ENCODE results near the gene TNKS2. TPM values are rescaled to one million over a fixed set of nuclear protein-coding genes. Genes with fewer than 3 reads are reported as not detected.

The TNKS2 gene
- total and polyA plus RNA-seq, 2 of the 13 experiments (the other 11 are each of a cell fraction or from before 2014, with no cell fraction given): 15.2 to 19.4 TPM

- intact Hi-C loops (cut with micrococcal nuclease; ENCODE audit: unreplicated experiment): no loop called here
- in situ Hi-C loops (cut with HindIII; ENCODE audit: extremely low pct_ligation_motif_present, low pct_unique_long_range_greater_than_20kb): loop anchor here (5.0 kb wide), 1 partner anchor 150 kb away; no protein-coding TSS in a partner anchor
- no peak for DNase-seq (ENCODE audit: low spot score)
- Histone ChIP-seq H3K79me2 (ENCODE audit: insufficient read depth, low read length) (peaks cover 2% of the 10 kb centered on the region), H3K4me2 (ENCODE audit: low read depth, low read length) (peak overlapping the region; percentile 89; the same call in 1 of the 2 replicates), H3K9ac (ENCODE audit: insufficient read depth, low read depth, low read length) (no peak overlapping the region), H3K9me3 (ENCODE audit: low read length) (no peaks in the 10 kb centered on the region), H3K4me3 (replicated peaks in 1 of 3; ENCODE audit: insufficient read depth in 1 of 3, low read depth in 2 of 3, low read length in 3 of 3) (no peak overlapping the region), H2AFZ (ENCODE audit: low read length) (no peak overlapping the region), H3K4me1 (ENCODE audit: insufficient read depth, low read length) (peaks cover 46% of the 10 kb centered on the region), H4K20me1 (ENCODE audit: insufficient read depth, low read length) (no peaks in the 10 kb centered on the region), H3K27me3 (ENCODE audit: control insufficient read depth in 1 of 2, insufficient read depth in 2 of 2, low read length in 2 of 2) (no peaks in the 10 kb centered on the region; a peak in 1 of 5 replicates), H3K27ac (ENCODE audit: extremely low read length, insufficient read depth, low read length) (no peak overlapping the region), H3K36me3 (replicated peaks in 1 of 2; ENCODE audit: control insufficient read depth in 1 of 2, insufficient read depth in 2 of 2, low read length in 2 of 2) (no peaks in the 10 kb centered on the region)
- POLR2A ChIA-PET: interaction anchor here (0.8 to 2.2 kb wide), 3 partner anchors 15 to 109 kb away, joined by 3 to 13 read pairs (median 5); partner anchors contain the start of gene TNKS2
- BruUV-seq (replicated peaks): no TSS peak
- CTCF ChIA-PET (ENCODE audit: low intra/inter-chr PET ratio, low total read pairs): no interaction called here
- WGBS (ENCODE audit: low lambda C conversion rate): 98% methylated on average over 5 of the region's 5 CpGs
- no peak for FAIRE-seq
- no peak for ATAC-seq
- TF ChIP-seq ZNF770 (CRISPR knock-in tag; IDR thresholded peaks at IDR 0.05) (peak; percentile 54), EZH2 (conservative IDR thresholded peaks at IDR 0.05; ENCODE audit: low read depth, low read length) (no peak)
These were observed 108.9 kb downstream of the TNKS2 start for GRCh38 chr10:91907033-91907594.

- ATAC-seq: peak; percentile 41; the same call in 2 of the 3 replicates
- peak overlapping the region; percentile 61 for H3K27ac ChIP-seq (ENCODE audit: extremely low read length, insufficient read depth, low read length)
- WGBS (ENCODE audit: low lambda C conversion rate): 15% methylated on average over 18 of the region's 18 CpGs
- no peak for DNase-seq (ENCODE audit: low spot score)
- BruUV-seq (replicated peaks): no TSS peak
- H3K36me3 ChIP-seq (replicated peaks in 1 of 2; ENCODE audit: control insufficient read depth in 1 of 2, insufficient read depth in 2 of 2, low read length in 2 of 2): no peaks in the 10 kb centered on the region
- in situ Hi-C loops (cut with HindIII; ENCODE audit: extremely low pct_ligation_motif_present, low pct_unique_long_range_greater_than_20kb) (loop anchor here (5.0 kb wide), 1 partner anchor 151 kb away; no protein-coding TSS in a partner anchor), intact Hi-C loops (cut with micrococcal nuclease; ENCODE audit: unreplicated experiment) (loop anchor here (2.0 kb wide), 1 partner anchor 17 kb away; no protein-coding TSS in a partner anchor)
- no peak overlapping the region for H2AFZ ChIP-seq (ENCODE audit: low read length)
- no peak; the same call in 1 of the 2 replicates for TF ChIP-seq KDM2A (CRISPR knock-in tag; IDR thresholded peaks at IDR 0.05; ENCODE audit: borderline replicate concordance, low read depth)
- TF ChIP-seq ZSCAN22 (CRISPR knock-in tag; IDR thresholded peaks at IDR 0.05): no peak
- no peak for TF ChIP-seq EED (CRISPR knock-in tag; IDR thresholded peaks at IDR 0.05)
- TF ChIP-seq ZNF619 (CRISPR knock-in tag; IDR thresholded peaks at IDR 0.05): 0 out of 2 replicates have a peak, but pooled peaks have one; percentile 9
- no peak for TF ChIP-seq LCORL (IDR thresholded peaks at IDR 0.05)
- TF ChIP-seq LCORL (CRISPR knock-in tag; IDR thresholded peaks at IDR 0.05): 0 out of 2 replicates have a peak, but pooled peaks have one; percentile 12
- no peak for TF ChIP-seq ZNF670 (CRISPR knock-in tag; IDR thresholded peaks at IDR 0.05; ENCODE audit: borderline replicate concordance)
- no peak for TF ChIP-seq GMEB2 (CRISPR knock-in tag; IDR thresholded peaks at IDR 0.05; ENCODE audit: low read depth)
- TF ChIP-seq CBX1 (IDR thresholded peaks at IDR 0.05; ENCODE audit: low read depth): no peak
- TF ChIP-seq ZNF331 (CRISPR knock-in tag; IDR thresholded peaks at IDR 0.05): no peak
- 0 out of 2 replicates have a peak, but pooled peaks have one; percentile 0 for TF ChIP-seq ZNF691 (CRISPR knock-in tag; IDR thresholded peaks at IDR 0.05; ENCODE audit: borderline replicate concordance, low read depth)
- TF ChIP-seq POLR2A (IDR thresholded peaks at IDR 0.05; ENCODE audit: insufficient read depth in 1 of 2, low read depth in 2 of 2, low read length in 2 of 2): peak in 1 of 2 experiments; percentile 52; a peak in 1 of 4 replicates
- H3K9ac ChIP-seq (ENCODE audit: insufficient read depth, low read depth, low read length): peak overlapping the region; percentile 70
- H3K79me2 ChIP-seq (ENCODE audit: insufficient read depth, low read length): peaks cover 2% of the 10 kb centered on the region
- peak overlapping the region; percentile 69 to 80 (median 78) for H3K4me3 ChIP-seq (replicated peaks in 1 of 3; ENCODE audit: insufficient read depth in 1 of 3, low read depth in 2 of 3, low read length in 3 of 3)
- ChIA-PET POLR2A (interaction anchor here (1.0 to 2.2 kb wide), 4 partner anchors 16 to 110 kb away, joined by 5 to 13 read pairs (median 9); partner anchors contain the start of genes BTAF1 and TNKS2), CTCF (ENCODE audit: low intra/inter-chr PET ratio, low total read pairs) (interaction anchor here (1.7 kb wide), 1 partner anchor 150 kb away, joined by 3 read pairs; no protein-coding TSS in a partner anchor)
- H3K27me3 ChIP-seq (ENCODE audit: control insufficient read depth in 1 of 2, insufficient read depth in 2 of 2, low read length in 2 of 2): no peaks in the 10 kb centered on the region; a peak in 1 of 5 replicates
- peak overlapping the region; percentile 89 for H3K4me2 ChIP-seq (ENCODE audit: low read depth, low read length)
- no peak for FAIRE-seq
- no peaks in the 10 kb centered on the region for H4K20me1 ChIP-seq (ENCODE audit: insufficient read depth, low read length)
- peaks cover 38% of the 10 kb centered on the region for H3K4me1 ChIP-seq (ENCODE audit: insufficient read depth, low read length)
- no peaks in the 10 kb centered on the region for H3K9me3 ChIP-seq (ENCODE audit: low read length)
These were observed 109.7 kb downstream of the TNKS2 start for GRCh38 chr10:91907914-91908336.
